ENCODE measurements around the gene POU5F1. TPM values are rescaled to one million over a fixed set of nuclear protein-coding genes. Genes with fewer than 3 reads are reported as not detected.
A peak's percentile ranks its signal among the peaks of the same experiment; 100 is the strongest.
"Not testable (repeated sequence)": the region's sequence is repeated elsewhere in the genome, so short reads cannot be mapped to it uniquely, and the experiment has no call there.

Gene POU5F1
- total RNA-seq, 1 donor from 2014 or later: 0.76 TPM

GRCh38 chr6:31171931-31172905 lies 1.7 kb upstream of the POU5F1 start:
- intact Hi-C loops (cut with DNase I): no loop called here
- DNase-seq (ENCODE audit: low spot score): no peak
- no peak for ATAC-seq

- intact Hi-C loops (cut with DNase I): no loop called here
- DNase-seq (ENCODE audit: low spot score): no peak
- ATAC-seq: no peak
These were observed 647 bp upstream of the POU5F1 start for GRCh38 chr6:31170987-31171671.

DNA sequence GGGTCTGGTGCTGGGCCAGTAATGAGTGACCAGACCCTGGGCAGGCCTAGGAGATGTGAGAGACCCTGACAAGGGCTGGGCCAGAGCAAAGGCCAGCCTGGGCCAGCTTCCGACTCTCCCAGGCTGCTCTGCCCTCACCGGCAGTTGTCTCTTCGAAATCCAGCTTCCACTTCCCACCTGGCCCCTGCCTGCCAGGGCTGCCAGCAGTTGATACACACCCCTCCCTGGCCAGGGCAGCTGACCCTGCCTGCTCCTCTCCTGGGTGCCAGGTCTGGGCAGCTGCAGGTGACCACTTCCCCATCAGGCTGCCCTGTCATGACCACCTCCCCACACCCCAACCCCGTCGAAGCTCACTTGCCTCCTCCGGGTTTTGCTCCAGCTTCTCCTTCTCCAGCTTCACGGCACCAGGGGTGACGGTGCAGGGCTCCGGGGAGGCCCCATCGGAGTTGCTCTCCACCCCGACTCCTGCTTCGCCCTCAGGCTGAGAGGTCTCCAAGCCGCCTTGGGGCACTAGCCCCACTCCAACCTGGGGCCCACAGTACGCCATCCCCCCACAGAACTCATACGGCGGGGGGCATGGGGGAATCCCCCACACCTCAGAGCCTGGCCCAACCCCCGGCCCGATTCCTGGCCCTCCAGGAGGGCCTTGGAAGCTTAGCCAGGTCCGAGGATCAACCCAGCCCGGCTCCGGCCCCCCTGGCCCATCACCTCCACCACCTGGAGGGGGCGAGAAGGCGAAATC lies 453 bp downstream of the POU5F1 start:
- DNase-seq (ENCODE audit: low spot score); intact Hi-C loops (cut with DNase I); ATAC-seq: not testable (repeated sequence)

DNA sequence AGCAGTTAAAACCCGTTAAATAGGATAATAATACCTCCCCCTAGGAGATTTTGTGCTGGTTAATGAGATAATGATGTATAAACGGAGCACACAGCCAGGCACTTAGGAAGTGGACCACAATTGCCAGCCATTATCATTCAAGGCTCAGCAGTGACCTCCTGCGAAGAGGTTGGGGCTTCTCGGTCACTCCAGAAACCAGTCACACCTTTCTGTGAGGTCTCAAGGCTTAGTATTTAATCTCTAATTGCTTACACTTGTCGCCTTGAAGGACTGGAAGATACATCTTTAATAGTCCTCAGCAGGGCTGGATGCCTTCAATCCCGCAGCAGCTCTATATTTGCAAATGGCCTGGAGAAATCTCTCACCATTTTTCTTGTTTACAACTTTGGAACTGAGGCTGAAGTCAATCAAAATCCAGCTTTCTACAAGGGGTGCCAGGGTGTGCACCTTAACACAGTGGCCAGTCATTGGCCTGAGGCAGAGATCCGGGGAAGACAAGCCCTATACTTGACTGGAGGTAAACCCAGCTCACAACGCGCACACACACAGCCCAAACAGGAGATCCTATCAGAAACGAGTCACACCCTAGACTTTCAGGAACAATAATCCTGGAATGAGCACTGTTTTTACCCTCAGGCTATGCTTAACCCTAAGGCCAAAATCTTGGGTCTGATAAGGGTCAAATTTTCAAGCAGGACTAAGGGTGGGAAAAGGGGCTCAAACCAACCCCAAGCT lies 1.2 kb downstream of the POU5F1 start:
- DNase-seq (ENCODE audit: low spot score): no peak
- intact Hi-C loops (cut with DNase I): no loop called here
- ATAC-seq: no peak

DNA sequence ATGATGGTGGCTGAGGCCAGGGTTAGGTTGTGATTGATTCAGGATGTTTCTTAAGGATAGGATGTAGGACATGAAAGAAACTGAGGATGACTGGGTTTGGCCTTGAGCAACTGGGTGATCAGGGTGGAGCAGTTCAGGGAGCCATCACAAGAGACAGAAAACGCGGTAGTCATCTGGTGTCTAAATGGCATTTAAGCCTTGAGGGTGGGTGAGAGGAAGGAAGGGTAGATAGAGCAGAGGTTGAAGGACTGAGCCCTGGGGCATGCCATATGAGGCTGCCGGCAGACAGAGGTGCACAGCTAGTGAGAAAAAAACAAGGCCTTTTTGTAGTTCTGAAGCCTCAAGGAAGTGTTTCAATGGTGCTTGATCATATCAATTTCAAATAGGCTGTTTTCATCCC lies 1.9 kb downstream of the POU5F1 start:
- intact Hi-C loops (cut with DNase I): no loop called here
- ATAC-seq: no peak
- no peak for DNase-seq (ENCODE audit: low spot score)

- intact Hi-C loops (cut with DNase I): no loop called here
- ATAC-seq (no peak), DNase-seq (ENCODE audit: low spot score) (no peak)
These were observed 4.5 kb downstream of the POU5F1 start for GRCh38 chr6:31165986-31166385.

- intact Hi-C loops (cut with DNase I); ATAC-seq; DNase-seq (ENCODE audit: low spot score): not testable (repeated sequence)
These were observed 5.2 kb downstream of the POU5F1 start for GRCh38 chr6:31165064-31165832.

GRCh38 chr6:31164475-31165063 lies 5.9 kb downstream of the POU5F1 start:
- DNase-seq (ENCODE audit: low spot score); intact Hi-C loops (cut with DNase I); ATAC-seq: not testable (repeated sequence)

GRCh38 chr6:31163922-31164321 lies 6.6 kb downstream of the POU5F1 start:
- DNase-seq (ENCODE audit: low spot score): no peak

DNA sequence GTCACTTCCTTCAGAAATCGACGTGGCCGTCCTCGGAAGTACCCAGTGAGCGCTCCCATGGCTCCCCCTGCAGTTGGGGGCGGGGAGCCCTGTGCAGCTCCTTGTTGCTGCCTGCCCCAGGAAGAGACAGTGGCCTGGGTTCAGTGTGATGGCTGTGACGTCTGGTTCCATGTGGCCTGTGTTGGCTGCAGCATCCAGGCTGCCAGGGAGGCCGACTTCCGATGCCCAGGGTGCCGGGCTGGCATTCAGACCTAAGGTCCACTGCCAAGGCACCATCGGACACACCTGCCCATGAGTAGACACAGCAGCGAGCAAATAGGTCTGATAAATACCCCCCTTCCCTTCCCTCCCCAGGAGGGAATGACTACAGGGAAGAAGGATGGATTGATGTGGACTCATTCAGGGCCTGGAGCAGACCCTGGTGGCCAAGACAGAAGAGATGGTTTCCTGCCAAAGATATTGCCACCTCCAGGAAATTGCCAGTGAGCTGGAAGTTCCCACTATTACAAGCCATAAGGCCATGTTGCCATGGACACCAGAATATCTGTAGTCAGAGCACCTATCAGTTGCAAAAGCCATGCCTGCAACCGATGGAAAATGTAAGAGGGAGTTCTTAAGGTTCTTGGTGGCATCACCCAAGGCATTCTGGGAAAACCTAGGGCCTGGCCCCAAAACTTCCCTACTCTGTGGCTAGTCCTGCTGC lies 7.9 kb downstream of the POU5F1 start:
- no peak for DNase-seq (ENCODE audit: low spot score)
- intact Hi-C loops (cut with DNase I): no loop called here
- no peak for ATAC-seq

More at GRCh38 chr6:31163922-31164321, 6.6 kb downstream of the POU5F1 start:
- intact Hi-C loops (cut with DNase I): no loop called here
- ATAC-seq: no peak

DNA sequence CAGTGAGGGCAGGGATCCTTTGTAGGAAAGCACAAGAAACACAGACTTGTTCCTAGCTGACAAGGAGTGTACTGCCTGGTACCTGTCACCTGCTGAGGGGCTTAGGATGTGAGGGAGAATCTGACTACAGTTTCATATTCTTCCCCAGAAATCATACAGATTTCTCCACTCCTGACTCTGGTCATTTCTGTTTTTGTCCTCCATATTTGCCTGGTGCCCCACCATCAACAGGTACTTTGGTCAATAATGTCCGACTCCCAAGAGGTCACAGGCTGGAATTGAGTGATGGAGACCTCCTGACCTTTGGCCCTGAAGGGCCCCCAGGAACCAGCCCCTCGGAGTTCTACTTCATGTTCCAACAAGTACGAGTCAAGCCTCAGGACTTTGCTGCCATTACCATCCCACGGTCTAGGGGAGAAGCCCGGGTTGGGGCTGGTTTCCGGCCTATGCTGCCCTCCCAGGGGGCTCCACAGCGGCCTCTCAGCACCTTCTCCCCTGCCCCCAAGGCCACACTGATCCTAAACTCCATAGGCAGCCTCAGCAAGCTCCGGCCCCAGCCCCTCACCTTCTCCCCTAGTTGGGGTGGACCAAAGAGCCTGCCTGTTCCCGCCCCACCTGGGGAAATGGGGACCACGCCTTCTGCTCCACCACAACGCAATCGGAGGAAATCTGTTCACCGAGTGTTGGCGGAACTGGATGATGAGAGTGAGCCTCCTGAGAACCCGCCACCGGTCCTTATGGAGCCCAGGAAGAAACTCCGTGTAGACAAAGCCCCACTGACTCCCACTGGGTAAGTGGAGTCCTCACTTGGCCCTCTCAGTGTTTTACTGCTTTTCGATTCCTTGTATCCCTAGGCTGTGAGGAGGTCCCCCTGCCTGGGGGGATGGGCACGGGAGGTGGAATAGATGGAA lies 9.0 kb downstream of the POU5F1 start:
- DNase-seq (ENCODE audit: low spot score): no peak
- no peak for ATAC-seq
- intact Hi-C loops (cut with DNase I): no loop called here

DNA sequence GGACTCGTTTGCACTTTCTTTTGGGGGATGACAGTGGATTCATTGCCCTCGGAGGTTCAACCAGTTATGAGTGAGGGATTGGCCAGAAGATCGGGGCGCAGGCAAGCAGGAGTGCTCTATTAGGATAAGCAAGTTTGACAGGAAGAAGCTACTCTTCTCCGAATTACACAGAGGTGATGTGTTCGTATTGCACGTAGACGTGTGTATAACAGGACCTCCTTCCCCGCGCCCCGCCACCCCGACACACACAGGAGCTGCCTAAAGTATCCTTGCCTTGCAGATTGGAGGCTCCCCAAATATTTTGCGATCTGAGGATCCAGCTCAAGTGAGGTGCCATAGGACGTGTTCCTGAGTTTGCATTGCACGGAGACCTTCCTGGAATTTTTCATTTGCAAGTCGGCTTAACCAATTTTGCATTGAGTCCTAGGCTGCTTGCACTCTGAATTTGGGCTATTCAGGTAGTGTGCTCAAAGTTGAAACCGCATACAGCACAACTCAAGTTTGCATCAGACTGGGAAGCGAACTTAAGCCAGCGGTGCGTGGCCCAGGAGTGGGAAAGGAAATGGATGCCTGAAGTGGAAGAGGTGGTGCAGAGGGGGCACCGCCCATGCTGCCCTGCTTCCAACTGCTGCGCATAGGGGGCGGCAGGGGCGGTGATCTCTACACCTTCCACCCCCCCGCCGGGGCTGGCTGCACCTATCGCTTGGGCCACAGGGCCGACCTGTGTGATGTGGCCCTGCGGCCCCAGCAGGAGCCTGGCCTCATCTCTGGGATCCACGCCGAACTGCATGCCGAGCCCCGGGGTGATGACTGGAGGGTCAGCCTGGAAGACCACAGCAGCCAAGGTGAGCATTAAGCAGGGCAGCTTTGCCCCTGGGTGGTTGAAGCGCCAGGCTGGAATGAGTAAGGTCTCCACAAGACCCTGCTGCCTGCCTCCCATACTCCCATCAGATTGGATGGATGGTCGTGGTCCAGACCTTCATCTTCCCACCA lies 11.3 kb downstream of the POU5F1 start:
- DNase-seq (ENCODE audit: low spot score): no peak
- no peak for ATAC-seq
- intact Hi-C loops (cut with DNase I): no loop called here

DNA sequence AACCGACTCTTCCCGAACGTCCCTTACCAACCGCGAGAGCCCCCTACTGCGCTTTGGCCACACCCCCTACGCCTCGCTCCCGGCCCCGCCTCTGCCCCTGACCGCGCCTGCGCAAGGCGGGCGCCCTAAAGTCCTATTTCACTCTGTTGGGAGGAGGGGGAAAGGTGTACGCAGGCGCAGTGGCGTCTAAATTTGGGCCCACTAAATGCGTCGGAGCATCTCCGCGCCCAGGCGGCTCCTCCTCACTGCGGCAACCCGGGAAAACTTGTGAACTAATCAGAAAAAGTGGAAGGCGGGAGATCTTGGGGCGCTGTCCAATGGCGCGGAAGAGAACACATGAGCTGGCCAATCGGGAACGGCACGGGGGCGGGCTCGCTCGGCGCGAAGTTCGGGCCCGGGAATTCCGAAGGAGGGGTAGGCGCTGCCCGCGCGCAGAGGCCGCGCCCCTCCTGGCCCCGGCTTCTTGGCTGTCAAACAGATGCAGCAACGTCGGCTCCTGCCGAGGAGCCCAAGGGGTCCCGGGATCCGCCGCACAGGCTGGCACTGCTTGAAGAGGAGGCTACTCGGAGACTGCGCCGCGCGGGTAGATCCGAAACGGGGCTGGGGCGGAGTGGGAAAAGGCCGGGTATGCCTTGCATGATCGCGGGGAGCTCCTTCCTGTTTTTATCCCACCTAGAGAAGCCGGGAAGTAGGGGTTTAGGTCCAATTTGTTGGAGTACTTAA lies 12.2 kb downstream of the POU5F1 start, which contains the start of gene TCF19:
TCF19 (plus strand) TSS at position 450 of the 723 bp plus-strand sequence. CDS start 881 bp downstream, outside the sequence.
- intact Hi-C loops (cut with DNase I): no loop called here
- ATAC-seq: peak; percentile 99

GRCh38 chr6:31157513-31158139 lies 12.9 kb downstream of the POU5F1 start, which contains the start of gene CCHCR1:
Gene CCHCR1, minus strand, starts transcription at chr6:31157802. Its CDS starts 202 bp downstream, at chr6:31157600.
- intact Hi-C loops (cut with DNase I): no loop called here
- DNase-seq (ENCODE audit: low spot score) (no peak), ATAC-seq (no peak)

More for the DNA sequence above, 12.2 kb downstream of the POU5F1 start, which contains the start of gene TCF19:
- DNase-seq (ENCODE audit: low spot score): peak; percentile 100
